Measurements from ENCODE around the gene SYNM. TPM values are rescaled to one million over a fixed set of nuclear protein-coding genes. Genes with fewer than 3 reads are reported as not detected.

SYNM gene
- total and polyA plus RNA-seq, 2 of the 8 experiments (the other 6 are each of a cell fraction or from before 2014, with no cell fraction given), result 0.89 to 2.0 TPM

GRCh38 chr15:99120050-99120777, 15.3 kb downstream of the SYNM start (continued):
- TF ChIP-seq CHD7 (IDR thresholded peaks at IDR 0.05; ENCODE audit: insufficient replicate concordance, low read length) (no peak), RBBP5 (IDR thresholded peaks at IDR 0.05; ENCODE audit: borderline replicate concordance, low read depth, low read length) (no peak), TAF1 (IDR thresholded peaks at IDR 0.05; ENCODE audit: low read depth, low read length) (no peak), EZH2 (IDR thresholded peaks at IDR 0.05; ENCODE audit: low read depth, low read length, severe bottlenecking) (no peak), CHD1 (IDR thresholded peaks at IDR 0.05; ENCODE audit: low read depth, low read length) (no peak), TEAD4 (IDR thresholded peaks at IDR 0.05; ENCODE audit: low read depth, low read length) (no peak), RXRA (IDR thresholded peaks at IDR 0.05; ENCODE audit: insufficient read depth, low read depth, low read length) (no peak), ATF3 (IDR thresholded peaks at IDR 0.05; ENCODE audit: insufficient read depth, low read depth, low read length) (no peak), KDM4A (IDR thresholded peaks at IDR 0.05; ENCODE audit: low read depth, low read length, severe bottlenecking) (no peak), TCF12 (IDR thresholded peaks at IDR 0.05; ENCODE audit: low read depth, low read length) (no peak)
